Gastrocnemius medialis (tissue), 4 donors: ENCODE results near the gene UNC5C.

ENCODE experiments used
- CTCF ChIP-seq, 5 experiments: fragments of 450-650 bp in 3 of 5; fragments of 200-600 bp in 2 of 5; sonication (generic) in 2 of 5; IDR thresholded peaks in 4 of 5; conservative IDR thresholded peaks in 1 of 5; 1 replicate in 4 of 5; 2 replicates in 1 of 5; pipeline ENCODE4 v1.5.1; 2016 to 2019; ENCODE audit warnings: antibody characterized with exemption in 5 of 5, mild to moderate bottlenecking in 3 of 5, moderate library complexity in 3 of 5
- POLR2A ChIP-seq, 2 donors: fragments of 450-650 bp; IDR thresholded peaks; one replicate each; pipeline ENCODE4 v1.6.1; 2017; ENCODE audit warnings: antibody characterized with exemption in 2 of 2, mild to moderate bottlenecking in 2 of 2, moderate library complexity in 2 of 2

DNA sequence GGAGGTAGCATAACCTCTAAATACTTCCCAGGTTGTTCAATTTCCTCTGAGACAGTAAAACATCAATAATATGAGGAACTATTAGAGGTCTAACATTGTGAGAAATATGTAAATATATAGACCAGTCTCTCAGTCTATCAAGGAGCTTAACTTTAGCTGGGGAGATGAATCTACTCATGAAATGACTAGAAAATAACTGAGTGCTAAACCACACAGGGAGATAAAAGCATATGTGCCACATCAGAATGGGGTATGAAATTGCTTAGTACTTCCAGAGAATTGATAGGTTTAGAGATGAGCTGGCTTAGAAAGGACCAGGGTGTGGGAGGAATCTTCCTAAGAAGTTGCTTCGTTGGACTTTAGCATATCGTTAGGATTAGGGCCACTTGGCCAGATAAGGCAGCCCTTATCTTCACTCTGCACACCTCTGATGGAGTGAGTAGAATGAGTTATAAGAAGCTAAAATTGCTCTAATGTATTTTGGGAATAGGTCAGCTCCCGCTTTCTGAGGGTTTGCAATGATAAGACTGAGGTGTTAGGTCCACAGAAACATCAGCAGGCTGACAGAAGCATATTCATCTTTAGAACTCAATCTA lies 299.2 kb downstream of the UNC5C start:
- TF ChIP-seq CTCF (IDR thresholded peaks at IDR 0.05 in 4 of 5, conservative IDR thresholded peaks at IDR 0.05 in 1 of 5) = no peak
- no peak for TF ChIP-seq POLR2A (IDR thresholded peaks at IDR 0.05)
